AG04450 (cell line): ENCODE results near the gene ITPK1. TPM values are rescaled to one million over a fixed set of nuclear protein-coding genes. Genes with fewer than 3 reads are reported as not detected.

Experiments used
- CTCF ChIA-PET: fragments of 300-600, 350-600 bp; formaldehyde crosslinking; extraction: SDS; loops from one replicate; lab custom pipeline; 2022; ENCODE audit warnings: antibody characterized with exemption, inconsistent platforms; lab: Charles Lee
- POLR2A ChIA-PET: fragments of 350-600 bp; formaldehyde crosslinking; extraction: SDS; loops from one replicate; lab custom pipeline; 2021; ENCODE audit warnings: antibody characterized with exemption, inconsistent platforms; lab: Yijun Ruan, JAX
- DNase-seq: peaks from one replicate; pipeline ENCODE4 v3.0.0-alpha.2; 2011; ENCODE audit warnings: low read depth, low spot score
- H3K27ac ChIP-seq: one replicate; pipeline ENCODE4 v1.5.1; 2012; ENCODE audit warnings: low read depth, low read length, control low read depth
- H3K27me3 ChIP-seq: one replicate; pipeline ENCODE4 v1.6.0; 2012; ENCODE audit warnings: low read length; ENCODE audit not compliant: control insufficient read depth, insufficient read depth
- H3K4me3 ChIP-seq: 2 replicates; pipeline ENCODE4 v1.5.1; 2011; ENCODE audit warnings: mild to moderate bottlenecking, low read depth, low read length, control low read depth
- H3K9me3 ChIP-seq: 2 replicates; pipeline ENCODE4 v1.5.1; 2012; ENCODE audit warnings: low read length; ENCODE audit not compliant: control insufficient read depth, insufficient read depth
- CTCF ChIP-seq: IDR thresholded peaks from 2 replicates; pipeline ENCODE4 v1.5.1; 2011; ENCODE audit warnings: low read depth, low read length, control low read depth, inconsistent platforms
- polyA plus RNA-seq: library from polyadenylated mRNA; depleted of rRNA; stranded (reverse); fragments of >200 nt; gene quantifications from 2 replicates; pipeline ENCODE4 v1.2.3, GENCODE V29; 2011

ITPK1 gene
- polyA plus RNA-seq, 1 experiment: 13.6 TPM

DNA sequence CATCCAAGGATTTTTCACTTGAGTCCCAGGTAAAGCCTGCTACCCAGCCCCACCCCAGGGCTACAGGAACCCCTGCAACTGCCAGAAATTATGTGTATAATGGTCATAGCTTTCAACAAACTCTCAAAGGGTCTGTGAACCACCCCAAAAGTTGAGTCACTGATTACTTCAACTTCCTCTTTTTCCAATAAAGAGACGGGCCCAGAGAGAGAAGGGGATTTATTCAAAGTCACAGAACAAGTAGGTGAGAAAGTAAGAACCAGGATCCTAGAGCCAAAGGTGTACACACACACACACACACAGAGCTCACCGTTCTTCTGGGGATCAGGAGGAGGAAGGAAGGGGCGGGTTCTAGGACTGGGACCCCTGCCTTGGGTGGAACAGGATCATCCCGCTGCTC, 4.8 kb upstream of the ITPK1 start:
- ChIA-PET CTCF (interaction anchor here (0.8 to 5.2 kb wide), 2 partner anchors 7 to 12 kb away, joined by 5 to 38 read pairs; no protein-coding TSS in a partner anchor), POLR2A (no interaction called here)
- H3K4me3 ChIP-seq: no peak overlapping the region
- H3K27ac ChIP-seq: no peak overlapping the region
- no peak for TF ChIP-seq CTCF
- DNase-seq: no peak
- no peaks in the 10 kb centered on the region for H3K9me3 ChIP-seq
- H3K27me3 ChIP-seq: peaks cover 3% of the 10 kb centered on the region

GRCh38 chr14:93116676-93117200, 1.0 kb upstream of the ITPK1 start:
- peaks cover 3% of the 10 kb centered on the region for H3K27me3 ChIP-seq
- ChIA-PET POLR2A (no interaction called here), CTCF (interaction anchor here (0.6 to 1.5 kb wide), 9 partner anchors 12 to 165 kb away, joined by 3 to 13 read pairs (median 6); no protein-coding TSS in a partner anchor)
- peak overlapping the region; percentile 68 for H3K4me3 ChIP-seq
- TF ChIP-seq CTCF: no peak
- H3K9me3 ChIP-seq: no peaks in the 10 kb centered on the region
- DNase-seq: no peak
- peak overlapping the region; percentile 75 for H3K27ac ChIP-seq

GRCh38 chr14:93115069-93115820, 480 bp downstream of the ITPK1 start:
- H3K27ac ChIP-seq: no peak overlapping the region
- CTCF ChIA-PET: interaction anchor here (0.6 to 5.1 kb wide), 9 partner anchors 14 to 431 kb away, joined by 3 to 84 read pairs (median 37); no protein-coding TSS in a partner anchor
- POLR2A ChIA-PET: interaction anchor here (0.6 to 1.2 kb wide), 3 partner anchors 10 to 70 kb away, joined by 3 to 5 read pairs (median 4); partner anchors contain the start of genes LYSET and MOAP1

GRCh38 chr14:93114713-93115068, 1.0 kb downstream of the ITPK1 start:
- ChIA-PET CTCF (interaction anchor here (0.7 to 5.1 kb wide), 8 partner anchors 13 to 432 kb away, joined by 3 to 84 read pairs (median 48); no protein-coding TSS in a partner anchor), POLR2A (interaction anchor here (0.8 to 1.2 kb wide), 2 partner anchors 23 to 70 kb away, joined by 3 to 5 read pairs; partner anchors contain the start of genes LYSET and MOAP1)
- no peak for TF ChIP-seq CTCF
- Histone ChIP-seq H3K27me3 (no peaks in the 10 kb centered on the region), H3K27ac (no peak overlapping the region), H3K9me3 (no peaks in the 10 kb centered on the region), H3K4me3 (peak overlapping the region; percentile 74)
- no peak for DNase-seq

More at GRCh38 chr14:93115069-93115820, 480 bp downstream of the ITPK1 start:
- DNase-seq: no peak
- no peak for TF ChIP-seq CTCF
- Histone ChIP-seq H3K4me3 (peak overlapping the region; percentile 74), H3K27me3 (no peaks in the 10 kb centered on the region), H3K9me3 (no peaks in the 10 kb centered on the region)
